GM18870 (cell line): ENCODE results near the gene DCBLD1.
"Not testable (repeated sequence)": the region's sequence is repeated elsewhere in the genome, so short reads cannot be mapped to it uniquely, and the experiment has no call there.

Experiments used
- ATAC-seq: cut with Tn5 transposase; IDR thresholded peaks from one replicate; pipeline ENCODE4 v1.9.1; 2021; ENCODE audit warnings: moderate library complexity; ENCODE audit not compliant: unreplicated experiment

Gene DCBLD1

DNA sequence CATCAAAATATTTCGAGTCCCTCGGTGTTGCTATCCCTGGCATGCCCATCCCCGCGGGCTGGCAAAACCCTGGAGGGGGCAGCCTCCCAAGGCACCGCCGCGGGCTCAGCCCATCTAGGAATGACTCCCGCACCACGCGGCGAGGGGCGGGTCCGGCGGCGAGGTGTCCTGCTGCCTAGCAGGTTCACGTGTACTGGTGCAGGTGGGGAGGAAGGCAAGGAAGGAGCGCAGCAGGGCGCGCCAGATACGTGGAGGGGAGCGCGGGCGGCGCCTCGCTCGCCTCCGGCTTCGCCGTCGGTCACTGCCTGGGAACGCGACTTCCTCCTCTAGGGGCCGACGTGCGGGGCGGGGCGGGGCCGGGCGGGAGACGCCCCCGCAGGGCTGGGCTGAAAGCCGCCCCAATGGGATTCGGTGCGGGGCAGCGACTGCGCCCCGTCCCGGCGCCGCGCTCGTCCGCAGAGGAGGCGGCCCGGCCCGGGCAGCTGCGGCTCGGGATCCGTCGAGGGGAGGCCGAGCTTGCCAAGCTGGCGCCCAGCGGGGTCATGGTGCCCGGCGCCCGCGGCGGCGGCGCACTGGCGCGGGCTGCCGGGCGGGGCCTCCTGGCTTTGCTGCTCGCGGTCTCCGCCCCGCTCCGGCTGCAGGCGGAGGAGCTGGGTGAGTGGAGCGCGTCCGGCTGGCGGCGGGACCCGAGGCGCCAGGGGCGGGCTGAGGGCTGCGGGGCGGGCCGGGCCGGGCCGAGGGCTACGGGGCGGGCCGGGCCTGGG lies at the start of gene DCBLD1:
TSS of gene DCBLD1 (plus strand) at position 435 of the 764 bp plus-strand sequence. CDS start at position 543, 108 bp downstream.
- ATAC-seq = peak; percentile 49

- no peak for ATAC-seq
These were observed 41.6 kb upstream of the DCBLD1 start for GRCh38 chr6:117440706-117441525.

DNA sequence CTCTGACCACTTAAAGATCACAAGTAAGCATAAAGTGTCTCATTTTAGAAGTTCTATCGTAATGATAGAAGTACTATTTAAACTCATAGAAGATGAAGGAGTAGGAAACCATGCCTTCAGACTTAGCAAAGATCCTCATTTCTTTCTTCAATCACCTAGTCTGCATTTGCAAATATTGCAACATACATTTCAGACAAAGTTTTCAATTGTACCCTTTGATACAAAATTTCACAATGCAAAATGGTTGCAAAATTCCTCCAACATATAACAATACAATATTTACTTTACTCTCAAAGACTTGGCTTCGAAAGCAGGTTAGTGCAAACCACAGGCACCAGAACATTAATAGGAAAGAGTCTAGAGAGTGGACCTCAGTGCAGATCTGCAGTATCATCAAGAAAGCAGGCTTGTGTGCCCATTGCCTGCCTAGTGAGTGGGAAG lies 40.6 kb upstream of the DCBLD1 start:
- ATAC-seq = no peak

DNA sequence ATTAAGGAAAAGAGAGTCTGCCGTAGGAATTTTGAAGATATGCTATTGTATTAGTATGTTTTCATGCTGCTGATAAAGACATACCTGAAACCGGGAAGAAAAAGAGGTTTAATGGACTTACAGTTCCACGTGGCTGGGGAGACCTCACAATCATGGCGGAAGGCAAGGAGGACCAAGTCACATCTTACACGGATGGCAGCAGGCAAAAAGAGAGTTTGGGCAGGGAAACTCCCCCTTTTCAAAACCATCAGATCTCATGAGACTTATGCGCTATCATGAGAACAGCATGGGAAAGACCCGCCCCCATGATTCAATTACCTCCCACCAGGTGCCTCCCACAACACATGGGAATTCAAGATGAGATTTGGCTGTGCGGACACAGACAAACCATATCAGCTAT lies 40.2 kb upstream of the DCBLD1 start:
- not testable (repeated sequence) for ATAC-seq

DNA sequence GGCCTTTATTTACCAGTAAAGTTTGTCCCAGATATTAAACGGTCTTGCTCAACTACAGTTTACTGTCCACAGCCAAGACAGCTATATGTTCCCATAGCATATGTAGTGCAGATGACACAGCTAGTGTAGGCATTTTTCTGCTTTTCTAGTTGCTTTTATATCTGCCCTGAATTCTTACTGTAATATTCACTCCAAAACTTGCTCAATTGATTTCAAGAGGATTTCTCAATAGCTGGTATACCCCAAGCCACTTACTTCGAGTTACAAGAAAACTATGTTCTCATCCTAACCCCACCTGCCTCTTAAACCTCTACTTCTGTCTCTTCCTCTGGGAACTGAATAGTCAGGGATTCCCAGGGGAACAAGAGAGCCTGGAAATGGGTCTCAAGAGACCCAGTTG lies 37.9 kb upstream of the DCBLD1 start:
- no peak for ATAC-seq

- no peak for ATAC-seq
These were observed 35.6 kb upstream of the DCBLD1 start for GRCh38 chr6:117446861-117447260.

DNA sequence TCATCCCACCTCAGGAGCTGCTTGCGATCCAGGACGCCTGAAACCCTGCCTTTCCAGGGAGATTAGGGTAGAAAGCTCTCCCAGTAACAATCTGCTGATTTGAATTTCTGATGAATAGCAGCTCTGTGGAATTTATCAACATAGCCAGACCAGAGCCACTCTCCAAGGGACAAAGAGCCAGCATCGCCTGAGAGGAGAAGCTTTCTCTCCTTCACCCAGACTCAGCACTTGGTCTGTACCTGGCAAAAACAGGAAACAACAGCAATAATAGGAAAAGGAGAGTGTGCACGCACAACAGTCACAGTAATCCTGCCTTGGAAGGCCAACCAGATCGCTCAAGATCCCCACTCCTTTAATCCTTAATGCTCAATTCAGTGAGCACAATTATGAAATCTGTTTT lies 34.5 kb upstream of the DCBLD1 start:
- ATAC-seq = no peak

- no peak for ATAC-seq
These were observed 33.6 kb upstream of the DCBLD1 start for GRCh38 chr6:117448732-117449485.

DNA sequence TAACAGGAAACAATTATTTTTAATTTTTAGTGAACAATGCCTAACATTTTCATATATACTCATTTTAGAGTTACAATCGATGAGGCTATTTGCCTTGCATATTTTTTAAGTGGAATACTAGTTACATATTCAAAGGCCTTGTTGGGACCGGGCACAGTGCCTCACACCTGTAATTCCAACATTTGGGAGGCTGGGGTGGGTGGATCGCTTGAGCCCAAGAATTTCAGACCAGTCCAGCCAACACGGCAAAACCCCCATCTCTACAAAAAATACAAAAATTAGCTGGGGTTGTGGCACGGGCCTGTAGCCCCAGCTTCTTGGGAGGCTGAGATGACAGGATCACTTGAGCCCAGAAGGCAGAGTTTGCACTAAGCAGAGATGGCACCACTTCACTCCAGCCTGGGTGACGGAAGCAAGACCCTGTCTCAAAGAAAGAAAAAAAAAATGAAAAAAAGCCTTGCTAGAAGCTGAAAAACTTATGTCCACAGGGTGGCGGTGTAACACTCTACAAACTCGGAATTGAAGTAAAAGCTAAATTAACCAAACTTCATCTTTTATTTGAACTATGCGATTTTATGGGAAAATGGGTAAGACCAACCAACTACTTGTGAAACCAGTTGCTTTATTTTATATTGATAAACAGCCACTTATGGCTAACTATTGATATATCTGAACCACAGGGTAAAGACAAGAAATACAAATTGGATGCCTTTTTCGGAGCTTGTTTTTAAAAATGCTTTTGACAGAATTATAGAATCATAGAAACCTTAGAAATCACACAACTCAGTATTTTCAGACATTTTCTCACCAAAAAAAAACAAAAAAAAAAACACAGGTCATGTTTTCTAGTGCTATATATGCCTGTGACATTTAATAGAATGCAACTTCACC lies 32.7 kb upstream of the DCBLD1 start:
- ATAC-seq = no peak

DNA sequence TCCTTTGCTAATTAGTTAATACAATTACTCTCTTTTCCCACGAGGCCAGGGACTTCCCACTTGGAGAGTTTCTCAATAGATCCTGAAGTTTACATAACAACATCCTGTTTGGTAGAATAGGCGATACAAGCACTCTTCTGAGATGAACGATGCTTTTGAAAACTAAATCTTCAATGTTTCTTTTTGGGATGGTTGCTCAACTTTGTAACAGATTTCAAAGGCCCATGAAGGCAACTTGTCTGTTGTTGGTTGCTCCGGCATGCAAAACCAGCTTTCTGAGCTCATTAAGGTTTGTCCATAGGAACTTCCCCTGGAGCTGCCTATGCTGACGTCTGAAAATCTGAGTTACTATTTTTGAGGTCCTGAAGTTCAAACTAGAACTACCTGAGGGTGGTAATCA lies 30.8 kb upstream of the DCBLD1 start:
- no peak for ATAC-seq

DNA sequence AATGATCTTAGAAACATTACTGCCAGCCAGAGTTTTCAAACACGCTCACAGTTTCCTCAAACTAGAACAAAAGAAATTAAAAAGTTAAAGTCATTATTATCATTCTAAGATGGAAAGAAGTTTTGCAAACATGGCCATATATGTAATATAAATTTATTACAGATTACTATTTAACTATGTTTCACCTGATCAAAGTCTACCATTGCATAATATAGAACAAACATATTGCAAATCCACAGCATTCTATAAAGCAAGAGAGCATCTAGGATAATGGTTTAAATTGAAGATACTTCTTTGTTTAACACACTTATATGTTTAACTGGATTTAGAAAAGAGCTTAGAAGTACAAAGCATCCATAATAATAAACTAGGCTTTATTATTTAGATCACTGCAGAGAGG lies 26.2 kb upstream of the DCBLD1 start:
- ATAC-seq = no peak

- no peak for ATAC-seq
These were observed 25.5 kb upstream of the DCBLD1 start for GRCh38 chr6:117456998-117457397.

DNA sequence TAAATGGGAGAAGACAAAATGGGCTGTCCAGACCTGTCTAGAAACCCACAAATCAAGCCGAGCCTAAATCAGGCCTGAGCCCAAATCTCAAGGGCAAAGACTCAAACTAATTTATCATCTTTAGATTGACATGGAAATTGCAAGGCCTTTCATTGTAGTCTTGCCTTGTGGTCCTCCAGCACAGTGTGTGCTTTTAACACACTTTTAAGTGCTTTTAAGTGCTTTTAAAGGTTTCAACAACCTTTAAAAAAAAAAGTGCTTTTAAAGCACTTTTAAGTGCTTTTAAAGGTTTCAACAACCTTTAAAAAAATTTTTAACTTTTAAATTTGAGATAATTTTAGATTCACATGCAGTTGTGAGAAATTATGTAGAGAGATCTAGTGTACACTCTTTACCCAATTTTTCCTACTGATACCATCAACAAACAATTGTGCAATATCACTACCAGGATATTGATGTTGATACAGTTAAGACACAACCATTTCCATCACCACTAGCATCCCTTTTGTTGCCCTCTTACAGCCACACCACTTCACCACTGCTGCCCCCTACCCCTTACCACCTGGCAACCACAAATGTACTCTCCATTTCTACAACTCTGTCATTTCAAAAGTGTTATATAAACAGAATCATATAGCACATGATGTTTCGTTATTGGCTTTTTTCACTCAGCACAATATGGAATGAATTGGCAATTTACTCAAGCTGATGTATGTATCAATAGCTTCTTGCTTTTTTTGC lies 23.1 kb upstream of the DCBLD1 start:
- ATAC-seq = no peak

- ATAC-seq = peak; percentile 73
These were observed 18.5 kb upstream of the DCBLD1 start for GRCh38 chr6:117463762-117464665.

GRCh38 chr6:117464700-117465099 lies 17.8 kb upstream of the DCBLD1 start:
- peak; percentile 6 for ATAC-seq

- no peak for ATAC-seq
These were observed 16.8 kb upstream of the DCBLD1 start for GRCh38 chr6:117465691-117466090.

- ATAC-seq = no peak
These were observed 14.6 kb upstream of the DCBLD1 start for GRCh38 chr6:117467876-117468275.

- ATAC-seq = not testable (repeated sequence)
These were observed 13.9 kb upstream of the DCBLD1 start for GRCh38 chr6:117468527-117468926.

DNA sequence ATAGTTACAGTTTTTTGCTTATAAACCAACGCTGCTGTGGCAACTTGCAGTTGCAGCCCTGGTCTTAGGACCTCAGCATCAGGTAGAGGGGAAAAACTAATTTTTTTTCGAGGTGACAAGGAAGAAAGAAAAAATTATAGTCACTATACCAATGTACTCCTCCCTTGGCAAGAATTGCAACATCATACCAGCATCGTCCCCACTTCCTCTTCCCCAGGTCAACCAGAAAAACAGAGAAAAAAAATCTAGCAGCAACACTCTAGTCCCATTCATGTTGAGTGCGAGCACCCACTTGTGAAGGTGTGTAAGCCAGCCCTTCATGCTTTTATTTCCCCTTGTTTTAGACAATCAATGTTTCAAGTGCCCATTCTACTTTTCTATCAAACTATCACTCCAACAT lies 13.1 kb upstream of the DCBLD1 start:
- no peak for ATAC-seq
